Glomerular endothelial cell (primary cell): ENCODE data around the gene SPON2. TPM values are rescaled to one million over a fixed set of nuclear protein-coding genes. Genes with fewer than 3 reads are reported as not detected.

Experiments used
- DNase-seq: peaks from one replicate; pipeline ENCODE4 v3.0.0-alpha.2; 2011; ENCODE audit warnings: low read depth, low spot score; ENCODE audit errors: extremely low read depth
- total RNA-seq: library from RNA; depleted of rRNA; stranded (reverse); fragments of >200 nt; gene quantifications from 2 replicates; pipeline ENCODE4 v1.2.3, GENCODE V29; 2015

SPON2 gene
- total RNA-seq, 1 donor from 2014 or later, result 4.6 TPM

- DNase-seq, result no peak
Observed at GRCh38 chr4:1195891-1196401, 23.6 kb upstream of the SPON2 start.

GRCh38 chr4:1195109-1195671 lies 22.8 kb upstream of the SPON2 start:
- no peak for DNase-seq

DNA sequence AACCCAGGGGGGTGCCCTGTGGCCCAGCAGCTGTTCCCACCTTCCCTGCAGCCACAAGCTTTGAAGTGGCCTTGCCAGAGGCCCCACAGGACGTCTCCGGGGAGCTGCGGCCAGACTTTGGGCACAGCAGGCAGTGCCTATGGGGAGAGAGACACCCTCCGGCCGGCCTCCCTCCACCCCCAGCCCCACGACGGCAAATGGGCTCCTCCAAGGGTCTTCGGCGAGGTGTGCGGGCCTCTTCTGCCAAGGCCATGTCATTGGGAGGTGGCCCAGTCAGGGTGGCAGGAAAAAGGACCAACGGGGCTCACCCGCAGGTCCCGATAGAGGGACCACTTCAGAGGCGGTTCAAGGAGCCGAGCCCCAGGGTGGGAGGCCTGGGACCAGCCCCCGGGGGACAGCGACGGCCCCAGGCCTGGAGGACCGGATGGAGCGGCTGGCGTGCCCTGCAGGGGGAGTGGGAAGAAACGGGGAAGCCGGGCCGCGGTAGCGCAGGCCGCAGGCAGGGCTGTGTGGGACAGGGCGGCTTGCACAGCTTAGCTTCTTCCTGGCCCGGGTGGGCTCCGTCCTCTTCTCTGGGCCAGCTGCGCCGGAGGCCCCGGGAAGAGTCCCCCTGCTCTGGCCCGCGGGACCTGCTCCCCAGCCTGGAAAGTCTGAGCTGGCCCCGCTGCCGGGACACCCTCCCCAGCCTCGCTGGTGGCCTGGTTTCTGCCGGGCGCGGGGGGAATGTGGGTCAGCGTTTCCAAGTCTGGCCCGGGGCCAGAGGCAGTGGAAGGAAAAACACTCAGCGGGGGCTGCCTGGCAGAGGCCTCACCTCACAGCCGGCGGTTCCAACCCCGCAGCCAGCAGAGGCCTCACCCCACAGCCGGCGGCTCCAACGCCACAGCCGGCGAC lies 21.9 kb upstream of the SPON2 start:
- no peak for DNase-seq

GRCh38 chr4:1193206-1194009 lies 21.0 kb upstream of the SPON2 start:
- DNase-seq, result no peak

- no peak for DNase-seq
Observed at GRCh38 chr4:1192493-1193205, 20.3 kb upstream of the SPON2 start.

DNA sequence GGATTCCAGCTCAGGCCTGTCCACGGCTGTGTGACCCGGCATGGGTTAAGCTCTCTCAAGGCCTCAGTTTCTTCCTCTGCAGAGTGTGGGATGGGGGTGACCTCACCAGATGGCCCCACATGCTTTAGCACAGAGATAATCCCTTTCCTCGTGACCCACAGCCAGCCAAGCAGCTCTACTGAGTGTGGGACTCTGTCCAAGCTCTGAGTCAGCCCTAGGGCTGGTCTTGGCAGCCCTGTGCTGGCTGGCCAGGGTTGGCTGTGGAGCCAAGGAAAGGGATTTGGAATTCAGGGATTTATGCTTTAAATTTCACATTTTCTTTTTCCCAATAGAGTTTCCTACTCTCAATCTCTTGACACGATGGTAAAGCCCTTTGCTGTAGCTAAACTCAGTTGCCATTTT lies 19.7 kb upstream of the SPON2 start:
- peak; percentile 51 for DNase-seq

- DNase-seq, result no peak
Observed at GRCh38 chr4:1191621-1192020, 19.2 kb upstream of the SPON2 start.

GRCh38 chr4:1187182-1187581 lies 14.8 kb upstream of the SPON2 start:
- DNase-seq, result no peak

- no peak for DNase-seq
Observed at GRCh38 chr4:1183985-1184773, 11.8 kb upstream of the SPON2 start.

- DNase-seq, result no peak
Observed at GRCh38 chr4:1182313-1182712, 9.9 kb upstream of the SPON2 start.

DNA sequence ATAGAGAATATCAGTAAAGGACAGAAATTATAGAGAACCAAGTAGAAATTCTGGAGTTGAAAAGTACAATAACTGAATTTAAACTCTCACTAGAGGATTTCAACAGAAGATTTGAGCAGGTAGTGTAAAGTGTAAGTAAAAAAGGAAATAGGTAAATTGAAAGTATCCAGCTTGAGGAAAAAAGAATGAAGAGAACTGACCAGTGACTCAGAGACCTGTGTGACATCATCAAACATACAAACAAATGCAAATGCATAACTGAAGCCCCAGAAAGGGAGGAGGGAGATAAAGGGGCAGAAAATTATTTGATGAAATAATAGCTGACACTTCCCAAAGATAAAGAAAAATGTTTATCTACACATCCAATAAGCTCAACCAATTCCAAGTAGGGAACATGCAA lies 8.3 kb upstream of the SPON2 start:
- no peak for DNase-seq

- no peak for DNase-seq
Observed at GRCh38 chr4:1179976-1180375, 7.6 kb upstream of the SPON2 start.

GRCh38 chr4:1179089-1179441 lies 6.7 kb upstream of the SPON2 start:
- no peak for DNase-seq

- DNase-seq, result no peak
Observed at GRCh38 chr4:1178300-1179088, 6.1 kb upstream of the SPON2 start.

GRCh38 chr4:1177274-1178141 lies 5.1 kb upstream of the SPON2 start:
- no peak for DNase-seq

DNA sequence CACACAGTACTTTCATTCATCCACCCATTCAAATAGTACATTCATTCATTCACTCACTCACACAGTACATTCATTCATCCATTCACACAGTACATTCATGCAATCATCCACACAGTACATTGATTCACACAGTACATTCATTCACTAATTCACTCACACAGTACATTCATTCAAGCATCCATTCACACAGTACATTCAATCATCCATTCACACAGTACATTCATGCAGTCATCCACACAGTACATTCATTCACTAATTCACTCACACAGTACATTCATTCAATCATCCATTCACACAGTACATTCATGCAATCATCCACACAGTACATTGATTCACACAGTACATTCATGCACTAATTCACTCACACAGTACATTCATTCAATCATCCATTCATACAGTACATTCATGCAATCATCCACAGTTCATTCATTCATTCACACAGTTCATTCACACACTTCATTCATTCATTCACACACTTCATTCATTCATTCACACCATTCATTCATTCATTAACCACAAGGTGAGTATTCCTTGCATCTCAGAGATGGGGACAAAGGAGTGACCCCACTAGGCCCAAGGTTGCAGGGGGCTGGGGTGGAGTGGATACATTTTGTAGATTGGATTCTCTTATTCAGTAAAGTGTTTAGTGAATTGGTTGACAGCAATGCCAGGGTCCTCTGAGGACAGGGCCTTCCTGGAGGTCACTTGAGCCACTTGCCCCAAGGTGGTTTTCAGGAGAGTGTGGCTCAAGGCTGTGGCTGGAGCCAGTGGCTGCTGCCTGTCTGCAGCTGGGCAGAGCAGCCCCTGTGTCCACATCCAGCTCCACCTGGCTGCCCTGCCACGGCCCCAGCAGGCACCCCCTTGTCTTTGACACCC lies 4.3 kb upstream of the SPON2 start:
- DNase-seq, result no peak

- DNase-seq, result no peak
Observed at GRCh38 chr4:1175635-1176229, 3.3 kb upstream of the SPON2 start.
